NCI-H2196 (cell line): ENCODE data around the gene TSHR.

Experiments
- DNase-seq: peaks from one replicate; lab custom pipeline; 2025; ENCODE audit not compliant: unreplicated experiment; lab: John Stamatoyannopoulos, UW

Gene TSHR

GRCh38 chr14:81127785-81128184 is 172.4 kb downstream of the TSHR start:
- no peak for DNase-seq

- no peak for DNase-seq
Measured at GRCh38 chr14:81129242-81129641, 173.8 kb downstream of the TSHR start.

- DNase-seq = no peak
Measured at GRCh38 chr14:81132468-81132867, 177.0 kb downstream of the TSHR start.

GRCh38 chr14:81133400-81133799 is 178.0 kb downstream of the TSHR start:
- DNase-seq = no peak

GRCh38 chr14:81137316-81137715 is 181.9 kb downstream of the TSHR start:
- DNase-seq = no peak

- no peak for DNase-seq
Measured at GRCh38 chr14:81138429-81138828, 183.0 kb downstream of the TSHR start.

GRCh38 chr14:81141426-81141825 is 186.0 kb downstream of the TSHR start:
- no peak for DNase-seq

GRCh38 chr14:81143793-81144192 is 188.4 kb downstream of the TSHR start:
- no peak for DNase-seq

GRCh38 chr14:81144824-81145603 is 189.6 kb downstream of the TSHR start:
- DNase-seq = peak; percentile 1

- no peak for DNase-seq
Measured at GRCh38 chr14:81147140-81147897, 191.9 kb downstream of the TSHR start.

- DNase-seq = no peak
Measured at GRCh38 chr14:81148635-81149034, 193.2 kb downstream of the TSHR start.

GRCh38 chr14:81153187-81153586 is 197.8 kb downstream of the TSHR start:
- DNase-seq = no peak

GRCh38 chr14:81157431-81157830 is 202.0 kb downstream of the TSHR start:
- no peak for DNase-seq

- DNase-seq = no peak
Measured at GRCh38 chr14:81161088-81161487, 205.7 kb downstream of the TSHR start.

GRCh38 chr14:81161749-81162148 is 206.3 kb downstream of the TSHR start:
- no peak for DNase-seq

- no peak for DNase-seq
Measured at GRCh38 chr14:81162941-81163340, 207.5 kb downstream of the TSHR start.

GRCh38 chr14:81164167-81164774 is 208.8 kb downstream of the TSHR start:
- peak; percentile 66 for DNase-seq

- no peak for DNase-seq
Measured at GRCh38 chr14:81165188-81165587, 209.8 kb downstream of the TSHR start.

- DNase-seq = no peak
Measured at GRCh38 chr14:81166121-81166520, 210.7 kb downstream of the TSHR start.

- no peak for DNase-seq
Measured at GRCh38 chr14:81169267-81169666, 213.8 kb downstream of the TSHR start.

- DNase-seq = peak; percentile 17
Measured at GRCh38 chr14:81169711-81170103, 214.3 kb downstream of the TSHR start.
